CD4-positive, alpha-beta T cell (primary cell): ENCODE measurements around the gene HS3ST5. TPM values are rescaled to one million over a fixed set of nuclear protein-coding genes. Genes with fewer than 3 reads are reported as not detected.

Source experiments
- ATAC-seq: fragments of 200-7000 bp; cut with Tn5 transposase; one replicate; pipeline ENCODE4 v1.10.0; 2022; ENCODE audit warnings: mild to moderate bottlenecking; ENCODE audit not compliant: poor library complexity
- CTCF ChIA-PET: fragments of 350-600 bp; sonication (Branson Sonifier 250); formaldehyde crosslinking; loops from one replicate; lab custom pipeline; 2021; ENCODE audit warnings: antibody characterized with exemption, inconsistent platforms; lab: Charles Lee
- POLR2A ChIA-PET: fragments of 350-600 bp; sonication (Branson Sonifier 250); formaldehyde crosslinking; loops from one replicate; lab custom pipeline; 2021; ENCODE audit warnings: antibody characterized with exemption, inconsistent platforms; lab: Charles Lee
- DNase-seq, 14 experiments: peaks; one replicate each; pipeline ENCODE4 v3.0.0-alpha.2; 2013 to 2020; ENCODE audit warnings: mixed read lengths in 2 of 14
- H3K27ac ChIP-seq, 2 donors: one replicate each; pipeline versions ENCODE4 v1.5.1 to v1.7.0; 2013; ENCODE audit warnings: low read length in 2 of 2, low read depth in 1 of 2, mild to moderate bottlenecking in 1 of 2
- H3K27me3 ChIP-seq, 2 experiments: 1 replicate in 1 of 2; 2 replicates in 1 of 2; pipeline versions ENCODE4 v1.6.1 to v1.7.0; 2013; ENCODE audit warnings: low read length in 2 of 2, control low read depth in 1 of 2, mild to moderate bottlenecking in 1 of 2, moderate library complexity in 1 of 2; ENCODE audit not compliant: insufficient read depth in 2 of 2, control insufficient read depth in 1 of 2
- H3K36me3 ChIP-seq: one replicate; pipeline ENCODE4 v1.6.1; 2013; ENCODE audit warnings: low read length, control low read depth; ENCODE audit not compliant: insufficient read depth
- H3K4me1 ChIP-seq: one replicate; pipeline ENCODE4 v1.6.1; 2013; ENCODE audit warnings: low read length, control low read depth; ENCODE audit not compliant: insufficient read depth
- H3K4me3 ChIP-seq: one replicate; pipeline ENCODE4 v1.5.1; 2013; ENCODE audit warnings: mild to moderate bottlenecking, low read length, moderate library complexity
- H3K9me3 ChIP-seq, 2 experiments: 1 replicate in 1 of 2; 2 replicates in 1 of 2; pipeline versions ENCODE4 v1.6.1 to v1.7.0; 2013; ENCODE audit warnings: low read length in 2 of 2, mild to moderate bottlenecking in 2 of 2, control low read depth in 1 of 2, moderate library complexity in 1 of 2; ENCODE audit not compliant: control insufficient read depth in 1 of 2, insufficient read depth in 1 of 2
- H3K27ac Mint-ChIP-seq: one replicate; pipeline ENCODE4 v1.8.0; 2020; ENCODE audit warnings: mixed read lengths
- H3K27me3 Mint-ChIP-seq: one replicate; pipeline ENCODE4 v1.8.0; 2021; ENCODE audit warnings: mixed read lengths
- H3K36me3 Mint-ChIP-seq: one replicate; pipeline ENCODE4 v1.8.0; 2021; ENCODE audit warnings: low read depth, mixed read lengths
- H3K4me1 Mint-ChIP-seq: one replicate; pipeline ENCODE4 v1.8.0; 2021; ENCODE audit warnings: low read depth, mixed read lengths
- H3K4me3 Mint-ChIP-seq: one replicate; pipeline ENCODE4 v1.8.0; 2020; ENCODE audit warnings: mild to moderate bottlenecking, mixed read lengths
- H3K9me3 Mint-ChIP-seq: one replicate; pipeline ENCODE4 v1.8.0; 2020; ENCODE audit warnings: mixed read lengths
- CTCF ChIP-seq: fragments of 200-600 bp; IDR thresholded peaks from one replicate; pipeline ENCODE4 v1.8.0; 2022; ENCODE audit warnings: antibody characterized with exemption, mild to moderate bottlenecking
- intact Hi-C, 2 experiments: fragments of 100-400 bp; cut with DNase I in 1 of 2; cut with micrococcal nuclease in 1 of 2; formaldehyde crosslinking; loops; one replicate each; pipeline versions ENCODE4 v1.15.1 to v1.9.0; 2023 to 2025; cut with DNase I, micrococcal nuclease
- total RNA-seq, 174 experiments: library from RNA in 2 of 174; stranded (reverse) in 2 of 174; gene quantifications; one replicate each; pipeline ENCODE4 v1.2.3 and lab custom pipeline; 2021 to 2026

HS3ST5 gene
- total RNA-seq, 2 experiments from 2014 or later = not detected

- ChIA-PET POLR2A (no interaction called here), CTCF (no interaction called here)
- H3K27me3 Mint-ChIP-seq = peaks cover 22% of the 10 kb centered on the region
- no peak for TF ChIP-seq CTCF
- no peaks in the 10 kb centered on the region for H3K36me3 Mint-ChIP-seq
- H3K27ac Mint-ChIP-seq = no peak overlapping the region
- intact Hi-C loops = no loop called here
- ATAC-seq (no peak), DNase-seq (no peak)
- no peak overlapping the region for H3K27ac ChIP-seq
- no peak overlapping the region for H3K4me3 ChIP-seq
- H3K27me3 ChIP-seq = peaks cover 6 to 16% of the 10 kb centered on the region in 2 experiments
- no peaks in the 10 kb centered on the region for H3K9me3 Mint-ChIP-seq
- H3K4me1 ChIP-seq = no peaks in the 10 kb centered on the region
- H3K36me3 ChIP-seq = no peaks in the 10 kb centered on the region
- H3K4me3 Mint-ChIP-seq = no peak overlapping the region
- peaks cover 0 to 11% of the 10 kb centered on the region in 2 experiments for H3K9me3 ChIP-seq
- no peaks in the 10 kb centered on the region for H3K4me1 Mint-ChIP-seq
Observed at GRCh38 chr6:114346451-114346850, 3.6 kb upstream of the HS3ST5 start.

- peaks cover 0 to 12% of the 10 kb centered on the region in 2 experiments for H3K9me3 ChIP-seq
- intact Hi-C loops = no loop called here
- Mint-ChIP-seq H3K9me3 (no peaks in the 10 kb centered on the region), H3K4me3 (no peak overlapping the region), H3K4me1 (no peaks in the 10 kb centered on the region), H3K36me3 (no peaks in the 10 kb centered on the region), H3K27ac (no peak overlapping the region), H3K27me3 (peaks cover 33% of the 10 kb centered on the region)
- no peak overlapping the region for H3K4me3 ChIP-seq
- ChIA-PET POLR2A (no interaction called here), CTCF (no interaction called here)
- H3K36me3 ChIP-seq = no peaks in the 10 kb centered on the region
- no peak for DNase-seq
- H3K4me1 ChIP-seq = no peaks in the 10 kb centered on the region
- ATAC-seq = no peak
- peaks cover 6 to 20% of the 10 kb centered on the region in 2 experiments for H3K27me3 ChIP-seq
- no peak for TF ChIP-seq CTCF
- no peak overlapping the region for H3K27ac ChIP-seq
Observed at GRCh38 chr6:114344971-114345275, 2.1 kb upstream of the HS3ST5 start.

GRCh38 chr6:114344246-114344970, 1.6 kb upstream of the HS3ST5 start:
- H3K4me1 ChIP-seq = no peaks in the 10 kb centered on the region
- Mint-ChIP-seq H3K27ac (no peak overlapping the region), H3K4me3 (no peak overlapping the region), H3K27me3 (peaks cover 38% of the 10 kb centered on the region), H3K9me3 (no peaks in the 10 kb centered on the region), H3K4me1 (no peaks in the 10 kb centered on the region), H3K36me3 (no peaks in the 10 kb centered on the region)
- peaks cover 6 to 20% of the 10 kb centered on the region in 2 experiments for H3K27me3 ChIP-seq
- POLR2A ChIA-PET = no interaction called here
- peaks cover 0 to 12% of the 10 kb centered on the region in 2 experiments for H3K9me3 ChIP-seq
- H3K36me3 ChIP-seq = no peaks in the 10 kb centered on the region
- H3K4me3 ChIP-seq = no peak overlapping the region
- ATAC-seq (no peak), DNase-seq (no peak)
- CTCF ChIA-PET = no interaction called here
- intact Hi-C loops = no loop called here
- H3K27ac ChIP-seq = no peak overlapping the region
- TF ChIP-seq CTCF = no peak
